Fibroblast of lung (primary cell): Measurements from ENCODE around the gene ALDH1A1. TPM values are rescaled to one million over a fixed set of nuclear protein-coding genes. Genes with fewer than 3 reads are reported as not detected.

Source experiments
- DNase-seq, 2 donors: peaks; one replicate each; pipeline versions ENCODE4 v3.0.0 to v3.0.0-alpha.2; 2010; ENCODE audit warnings: low read depth in 2 of 2
- H2AFZ ChIP-seq: 2 replicates; pipeline ENCODE4 v1.5.1; 2012; ENCODE audit warnings: low read length, control low read depth, inconsistent platforms
- H3K27ac ChIP-seq: 2 replicates; pipeline ENCODE4 v1.5.1; 2011; ENCODE audit warnings: low read length, control low read depth; ENCODE audit not compliant: insufficient read depth
- H3K27me3 ChIP-seq: 2 replicates; pipeline ENCODE4 v1.5.1; 2011; ENCODE audit warnings: mild to moderate bottlenecking, low read length; ENCODE audit not compliant: control insufficient read depth, insufficient read depth
- H3K36me3 ChIP-seq: 2 replicates; pipeline ENCODE4 v1.5.1; 2011; ENCODE audit warnings: low read length; ENCODE audit not compliant: control insufficient read depth, insufficient read depth
- H3K4me1 ChIP-seq: 2 replicates; pipeline ENCODE4 v1.5.1; 2011; ENCODE audit warnings: low read length; ENCODE audit not compliant: control insufficient read depth, insufficient read depth; ENCODE audit errors: extremely low read depth
- H3K4me2 ChIP-seq: 2 replicates; pipeline ENCODE4 v1.5.1; 2011; ENCODE audit warnings: low read length, control low read depth; ENCODE audit not compliant: insufficient read depth; ENCODE audit errors: extremely low read depth
- H3K4me3 ChIP-seq, 4 experiments: fragments of 200-600 bp in 1 of 4; sonication (generic) in 1 of 4; replicated peaks in 1 of 4; 2 replicates each; pipeline ENCODE4 v1.5.1; 2011 to 2016; ENCODE audit warnings: low read length in 4 of 4, low read depth in 3 of 4, mild to moderate bottlenecking in 3 of 4, control low read depth in 2 of 4, inconsistent platforms in 1 of 4, mixed read lengths in 1 of 4; ENCODE audit not compliant: insufficient read depth in 1 of 4; ENCODE audit errors: control extremely low read depth in 1 of 4
- H3K79me2 ChIP-seq: 2 replicates; pipeline ENCODE4 v1.5.1; 2012; ENCODE audit warnings: mild to moderate bottlenecking, low read length, inconsistent platforms; ENCODE audit not compliant: control insufficient read depth, insufficient read depth
- H3K9ac ChIP-seq: 2 replicates; pipeline ENCODE4 v1.5.1; 2011; ENCODE audit warnings: mild to moderate bottlenecking, low read length, control low read depth; ENCODE audit not compliant: insufficient read depth
- H3K9me3 ChIP-seq: 2 replicates; pipeline ENCODE4 v1.5.1; 2012; ENCODE audit warnings: low read depth, low read length; ENCODE audit not compliant: control insufficient read depth, insufficient read depth
- H4K20me1 ChIP-seq: 2 replicates; pipeline ENCODE4 v1.5.1; 2011; ENCODE audit warnings: low read length; ENCODE audit not compliant: control insufficient read depth, insufficient read depth; ENCODE audit errors: extremely low read depth
- CTCF ChIP-seq, 2 donors: IDR thresholded peaks in 1 of 2; conservative IDR thresholded peaks in 1 of 2; 1 replicate in 1 of 2; 2 replicates in 1 of 2; pipeline ENCODE4 v1.5.1; 2011 to 2012; ENCODE audit warnings: low read length in 2 of 2, control low read depth in 1 of 2, inconsistent platforms in 1 of 2, low read depth in 1 of 2, mild to moderate bottlenecking in 1 of 2
- EZH2 ChIP-seq: IDR thresholded peaks from 2 replicates; pipeline ENCODE4 v1.5.1; 2012; ENCODE audit warnings: low read length, control low read depth, mild to moderate bottlenecking; ENCODE audit errors: missing control alignments
- polyA plus RNA-seq, 2 donors: library from polyadenylated mRNA; depleted of rRNA in 1 of 2; stranded (reverse) in 1 of 2; unstranded in 1 of 2; fragments of >200 nt; gene quantifications; 2 replicates each; pipeline ENCODE4 v1.2.1, GENCODE V29; 2011 to 2012; ENCODE audit warnings: missing spikeins in 1 of 2
- total RNA-seq: library from RNA; depleted of rRNA; stranded (reverse); fragments of >200 nt; gene quantifications from 2 replicates; pipeline ENCODE4 v1.2.1, GENCODE V29; 2014

The ALDH1A1 gene
- total and polyA plus RNA-seq, 2 donors (not counting 1 experiment from before 2014, with no cell fraction given), result 7.4 to 46.1 TPM

- H3K4me2 ChIP-seq, result no peak overlapping the region
- H3K4me3 ChIP-seq, result no peak overlapping the region
- H3K9ac ChIP-seq, result no peak overlapping the region
- H3K9me3 ChIP-seq, result no peaks in the 10 kb centered on the region
- H3K36me3 ChIP-seq, result no peaks in the 10 kb centered on the region
- H3K27ac ChIP-seq, result no peak overlapping the region
- no peak for DNase-seq
- no peaks in the 10 kb centered on the region for H4K20me1 ChIP-seq
- no peaks in the 10 kb centered on the region for H3K79me2 ChIP-seq
- TF ChIP-seq CTCF (conservative IDR thresholded peaks at IDR 0.05 in 1 of 2, IDR thresholded peaks at IDR 0.05 in 1 of 2; ENCODE audit: low read depth in 1 of 2, low read length in 2 of 2) (no peak), EZH2 (no peak)
- no peak overlapping the region for H2AFZ ChIP-seq
- no peaks in the 10 kb centered on the region for H3K4me1 ChIP-seq
- no peaks in the 10 kb centered on the region for H3K27me3 ChIP-seq
Observed at GRCh38 chr9:72971411-72971810, 18.6 kb upstream of the ALDH1A1 start.

GRCh38 chr9:72960446-72960845 lies 7.6 kb upstream of the ALDH1A1 start:
- no peaks in the 10 kb centered on the region for H3K9me3 ChIP-seq
- no peaks in the 10 kb centered on the region for H3K4me1 ChIP-seq
- DNase-seq, result no peak
- H3K9ac ChIP-seq, result no peak overlapping the region
- no peak overlapping the region for H3K4me2 ChIP-seq
- H3K27me3 ChIP-seq, result no peaks in the 10 kb centered on the region
- H3K36me3 ChIP-seq, result no peaks in the 10 kb centered on the region
- H4K20me1 ChIP-seq, result no peaks in the 10 kb centered on the region
- H2AFZ ChIP-seq, result no peak overlapping the region
- no peak overlapping the region for H3K27ac ChIP-seq
- no peak overlapping the region for H3K4me3 ChIP-seq
- no peaks in the 10 kb centered on the region for H3K79me2 ChIP-seq
- TF ChIP-seq CTCF (conservative IDR thresholded peaks at IDR 0.05 in 1 of 2, IDR thresholded peaks at IDR 0.05 in 1 of 2; ENCODE audit: low read depth in 1 of 2, low read length in 2 of 2) (no peak), EZH2 (no peak)

GRCh38 chr9:72958485-72959281 lies 5.8 kb upstream of the ALDH1A1 start:
- Histone ChIP-seq H3K4me1 (no peaks in the 10 kb centered on the region), H3K4me2 (no peak overlapping the region), H3K9ac (no peak overlapping the region), H2AFZ (no peak overlapping the region), H3K27ac (no peak overlapping the region), H3K36me3 (no peaks in the 10 kb centered on the region), H4K20me1 (no peaks in the 10 kb centered on the region), H3K79me2 (no peaks in the 10 kb centered on the region), H3K9me3 (no peaks in the 10 kb centered on the region), H3K27me3 (no peaks in the 10 kb centered on the region), H3K4me3 (no peak overlapping the region)
- no peak for DNase-seq
- TF ChIP-seq CTCF (conservative IDR thresholded peaks at IDR 0.05 in 1 of 2, IDR thresholded peaks at IDR 0.05 in 1 of 2; ENCODE audit: low read depth in 1 of 2, low read length in 2 of 2) (no peak), EZH2 (no peak)
